Esophagus (tissue), 2 donors: Measurements from ENCODE around the gene REPIN1. TPM values are rescaled to one million over a fixed set of nuclear protein-coding genes. Genes with fewer than 3 reads are reported as not detected.

Experiments
- H3K27ac ChIP-seq, 2 donors: one replicate each; pipeline ENCODE4 v1.5.1; 2013; ENCODE audit warnings: low read depth in 2 of 2, mild to moderate bottlenecking in 2 of 2, inconsistent platforms in 1 of 2, low read length in 1 of 2, moderate library complexity in 1 of 2
- H3K27me3 ChIP-seq, 2 donors: one replicate each; pipeline ENCODE4 v1.6.1; 2013; ENCODE audit warnings: low read length in 2 of 2, control low read depth in 1 of 2, mild to moderate bottlenecking in 1 of 2; ENCODE audit not compliant: insufficient read depth in 2 of 2, control insufficient read depth in 1 of 2
- H3K36me3 ChIP-seq, 2 donors: one replicate each; pipeline ENCODE4 v1.6.1; 2013; ENCODE audit warnings: low read length in 1 of 2; ENCODE audit not compliant: control insufficient read depth in 2 of 2, insufficient read depth in 2 of 2
- H3K4me1 ChIP-seq, 2 donors: one replicate each; pipeline ENCODE4 v1.6.1; 2013; ENCODE audit warnings: low read length in 1 of 2; ENCODE audit not compliant: control insufficient read depth in 2 of 2, insufficient read depth in 2 of 2
- H3K4me3 ChIP-seq, 2 donors: one replicate each; pipeline ENCODE4 v1.5.1; 2013; ENCODE audit warnings: low read length in 2 of 2, mild to moderate bottlenecking in 2 of 2, low read depth in 1 of 2, moderate library complexity in 1 of 2
- H3K9me3 ChIP-seq, 2 donors: one replicate each; pipeline ENCODE4 v1.6.1; 2013; ENCODE audit warnings: mild to moderate bottlenecking in 2 of 2, low read depth in 1 of 2, low read length in 1 of 2, moderate library complexity in 1 of 2; ENCODE audit not compliant: control insufficient read depth in 2 of 2, insufficient read depth in 1 of 2
- WGBS, 2 donors: extraction: QIAGEN DNeasy Blood & Tissue Kit; methylation state at CpG; one replicate each; pipeline ENCODE4 v1.1.7; 2013; 5-methylcytosine and 5-hydroxymethylcytosine counted together
- polyA plus RNA-seq, 2 donors: library from polyadenylated mRNA; stranded (reverse); fragments of 200-250 nt; gene quantifications; one replicate each; pipeline ENCODE4 v1.2.3, GENCODE V29; 2013
- donor health status: healthy with polysubstance abuse.
- donor health status: Bipolar disorder and iron deficiency.

Gene REPIN1
- polyA plus RNA-seq, 2 donors = 22.7 to 32.6 TPM

DNA sequence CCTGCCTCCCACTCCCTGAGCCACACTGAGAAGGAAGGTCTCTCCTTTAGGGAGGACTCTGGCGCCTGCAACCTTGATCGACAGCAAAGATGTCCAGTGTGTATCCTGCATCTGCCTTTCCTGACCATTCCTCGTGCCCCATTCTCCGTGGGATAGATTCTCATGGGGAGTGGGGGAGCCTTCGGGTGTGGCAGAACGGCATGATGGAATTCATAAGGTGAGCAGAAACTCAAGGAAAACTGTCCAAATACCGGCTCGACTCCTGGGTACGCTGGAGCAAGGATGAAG is 26.6 kb upstream of the REPIN1 start:
- Histone ChIP-seq H3K4me3 (no peak overlapping the region), H3K27ac (peak overlapping the region in 1 of 2 donors; percentile 57), H3K36me3 (peaks cover 0 to 7% of the 10 kb centered on the region in 2 donors), H3K27me3 (peaks cover 0 to 8% of the 10 kb centered on the region in 2 donors), H3K9me3 (peaks cover 0 to 4% of the 10 kb centered on the region in 2 donors), H3K4me1 (peaks cover 3 to 17% of the 10 kb centered on the region in 2 donors)
- 87 to 88% methylated on average over 9 of the region's 9 CpGs for WGBS, 2 donors

DNA sequence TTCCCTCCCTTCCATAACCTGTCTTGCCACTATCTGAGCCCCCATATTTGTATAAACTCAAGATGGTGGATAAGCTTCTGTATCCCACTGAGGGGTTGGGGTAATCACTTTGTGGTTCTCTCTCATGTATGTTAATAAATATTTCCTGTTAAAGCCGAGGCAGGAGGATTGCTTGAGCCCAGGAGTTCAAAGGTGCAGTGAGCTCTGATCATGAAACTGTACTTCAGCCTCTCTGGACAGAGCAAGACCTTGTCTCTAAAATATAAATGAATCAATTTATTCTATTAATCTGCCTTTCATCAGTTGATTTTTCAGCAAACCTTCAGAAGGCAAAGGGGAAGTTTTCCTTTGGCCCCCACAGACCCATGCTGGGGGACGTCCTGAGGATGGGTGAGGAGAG is 25.4 kb upstream of the REPIN1 start:
- H3K27me3 ChIP-seq = peaks cover 0 to 8% of the 10 kb centered on the region in 2 donors
- WGBS, 2 donors = 76 to 82% methylated on average over 2 of the region's 2 CpGs
- peaks cover 0 to 4% of the 10 kb centered on the region in 2 donors for H3K9me3 ChIP-seq
- no peak overlapping the region for H3K4me3 ChIP-seq
- no peak overlapping the region for H3K27ac ChIP-seq
- peaks cover 3 to 10% of the 10 kb centered on the region in 2 donors for H3K4me1 ChIP-seq
- H3K36me3 ChIP-seq = no peaks in the 10 kb centered on the region

DNA sequence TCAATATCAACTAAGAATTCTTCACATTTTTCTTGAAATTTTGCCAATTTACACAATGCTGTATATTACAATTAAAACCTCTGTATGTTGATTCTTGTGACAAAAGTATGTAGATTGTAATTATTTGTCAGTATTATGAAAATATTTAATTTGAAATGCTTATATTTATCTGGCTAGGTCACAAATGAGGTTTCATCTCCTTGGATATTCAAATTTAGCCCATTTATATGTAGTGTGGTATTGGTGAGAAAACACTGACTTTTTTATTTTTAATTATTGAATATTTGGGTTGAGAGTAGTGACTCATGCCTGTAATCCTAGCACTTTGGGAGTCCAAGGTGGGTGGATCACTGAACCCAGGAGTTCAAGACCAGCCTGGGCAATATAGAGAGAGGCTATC is 24.3 kb upstream of the REPIN1 start:
- Histone ChIP-seq H3K4me1 (peaks cover 3 to 10% of the 10 kb centered on the region in 2 donors), H3K9me3 (peaks cover 0 to 4% of the 10 kb centered on the region in 2 donors), H3K27me3 (peaks cover 0 to 8% of the 10 kb centered on the region in 2 donors), H3K36me3 (no peaks in the 10 kb centered on the region), H3K27ac (no peak overlapping the region), H3K4me3 (no peak overlapping the region)

DNA sequence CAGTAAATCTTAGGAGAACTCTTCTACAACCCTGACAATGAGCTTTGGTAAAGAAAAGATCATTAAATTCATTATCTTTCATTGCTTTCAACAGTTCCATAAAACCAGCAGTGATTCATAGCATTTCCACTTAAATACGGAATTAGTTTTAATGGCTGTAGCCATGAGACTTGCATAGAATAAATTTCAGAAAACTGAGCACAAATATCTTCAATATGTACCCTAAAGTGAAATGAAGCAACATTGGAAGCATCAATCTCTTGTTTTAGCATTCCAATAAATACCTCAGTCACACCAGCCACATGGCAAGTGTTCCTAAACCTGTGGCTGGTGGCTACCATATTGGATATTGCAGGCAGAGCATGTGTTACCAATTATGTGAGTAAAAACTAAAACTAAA is 23.6 kb upstream of the REPIN1 start:
- Histone ChIP-seq H3K4me1 (peaks cover 3 to 4% of the 10 kb centered on the region in 2 donors), H3K9me3 (peaks cover 0 to 4% of the 10 kb centered on the region in 2 donors), H3K36me3 (no peaks in the 10 kb centered on the region), H3K27me3 (peaks cover 0 to 8% of the 10 kb centered on the region in 2 donors), H3K4me3 (no peak overlapping the region), H3K27ac (no peak overlapping the region)
- 92 to 93% methylated on average over 1 of the region's 1 CpG for WGBS, 2 donors

DNA sequence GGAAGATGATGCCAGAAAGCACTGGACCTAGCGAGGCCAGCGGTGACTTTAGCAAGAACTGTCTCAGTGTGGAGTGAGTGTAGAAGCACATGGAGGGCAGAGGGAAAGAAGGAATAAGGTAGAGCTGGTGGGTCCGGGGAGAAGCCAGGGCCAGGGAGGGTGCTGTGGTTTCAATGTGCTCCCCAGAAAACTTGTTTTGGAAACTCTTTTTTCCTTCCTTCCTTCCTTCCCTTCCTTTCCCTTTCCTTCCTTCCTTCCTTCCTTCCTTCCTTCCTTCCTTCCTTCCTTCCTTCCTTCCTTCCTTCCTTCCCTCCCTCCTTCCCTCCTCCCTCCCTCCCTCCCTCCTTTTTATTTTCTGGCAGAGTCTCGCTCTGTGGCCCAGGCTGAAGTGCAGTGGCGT is 21.7 kb upstream of the REPIN1 start:
- whole genome bisulfite sequencing, 2 donors = 87 to 95% methylated on average over 5 of the region's 5 CpGs
- Histone ChIP-seq H3K4me3 (no peak overlapping the region), H3K27me3 (no peaks in the 10 kb centered on the region), H3K27ac (no peak overlapping the region), H3K9me3 (peaks cover 0 to 4% of the 10 kb centered on the region in 2 donors), H3K36me3 (no peaks in the 10 kb centered on the region), H3K4me1 (no peaks in the 10 kb centered on the region)

DNA sequence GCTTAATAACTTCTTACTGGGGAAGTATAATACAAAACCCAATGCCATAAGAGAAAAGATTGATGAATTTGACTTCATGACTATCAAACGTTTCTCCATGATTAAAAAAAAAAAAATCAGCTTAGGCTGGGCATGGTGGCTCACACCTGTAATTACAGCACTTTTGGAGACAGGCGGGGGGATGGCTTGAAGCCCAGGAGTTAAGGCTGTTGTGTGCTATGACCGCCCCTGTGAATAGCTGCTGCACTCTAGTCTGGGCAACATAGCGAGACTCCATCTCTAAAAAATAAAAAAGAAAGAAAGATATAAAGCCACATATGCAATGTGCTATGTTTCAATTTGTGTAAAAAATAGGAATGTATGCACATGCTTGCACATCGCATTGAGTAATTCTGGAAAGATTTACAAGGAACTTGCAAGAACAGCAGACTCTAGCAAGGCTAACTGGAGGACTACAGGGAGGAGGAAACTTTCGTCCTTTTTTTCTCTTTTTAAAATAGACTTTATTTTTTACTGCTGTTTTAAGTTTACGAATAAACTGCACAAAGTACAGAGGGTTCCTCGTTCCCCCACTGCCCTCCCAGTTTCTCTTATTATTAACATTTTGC is 16.9 kb upstream of the REPIN1 start:
- H3K27me3 ChIP-seq = no peaks in the 10 kb centered on the region
- H3K9me3 ChIP-seq = no peaks in the 10 kb centered on the region
- WGBS, 2 donors = 61 to 69% methylated on average over 8 of the region's 8 CpGs
- no peaks in the 10 kb centered on the region for H3K4me1 ChIP-seq
- H3K36me3 ChIP-seq = no peaks in the 10 kb centered on the region
- no peak overlapping the region for H3K27ac ChIP-seq
- H3K4me3 ChIP-seq = no peak overlapping the region

DNA sequence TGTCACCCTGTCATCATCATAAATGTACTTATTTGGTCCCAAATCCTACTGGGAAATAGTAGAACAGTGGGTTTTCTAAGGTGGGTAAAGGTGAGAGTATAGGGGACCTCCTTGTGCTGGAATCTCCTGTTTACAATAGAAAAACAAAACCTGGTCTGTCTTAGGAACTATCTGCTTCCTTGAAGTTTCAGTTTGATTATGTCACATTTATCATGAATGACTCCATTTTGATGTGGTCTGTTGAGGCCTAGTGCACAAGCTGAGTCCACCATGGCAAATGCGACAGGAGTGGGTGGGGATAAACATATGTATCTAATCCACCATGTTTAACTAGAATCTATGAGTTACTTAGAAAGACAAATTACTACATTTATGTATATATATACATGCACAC is 13.0 kb upstream of the REPIN1 start:
- H3K27ac ChIP-seq = no peak overlapping the region
- 72 to 79% methylated on average over 1 of the region's 1 CpG for WGBS, 2 donors

DNA sequence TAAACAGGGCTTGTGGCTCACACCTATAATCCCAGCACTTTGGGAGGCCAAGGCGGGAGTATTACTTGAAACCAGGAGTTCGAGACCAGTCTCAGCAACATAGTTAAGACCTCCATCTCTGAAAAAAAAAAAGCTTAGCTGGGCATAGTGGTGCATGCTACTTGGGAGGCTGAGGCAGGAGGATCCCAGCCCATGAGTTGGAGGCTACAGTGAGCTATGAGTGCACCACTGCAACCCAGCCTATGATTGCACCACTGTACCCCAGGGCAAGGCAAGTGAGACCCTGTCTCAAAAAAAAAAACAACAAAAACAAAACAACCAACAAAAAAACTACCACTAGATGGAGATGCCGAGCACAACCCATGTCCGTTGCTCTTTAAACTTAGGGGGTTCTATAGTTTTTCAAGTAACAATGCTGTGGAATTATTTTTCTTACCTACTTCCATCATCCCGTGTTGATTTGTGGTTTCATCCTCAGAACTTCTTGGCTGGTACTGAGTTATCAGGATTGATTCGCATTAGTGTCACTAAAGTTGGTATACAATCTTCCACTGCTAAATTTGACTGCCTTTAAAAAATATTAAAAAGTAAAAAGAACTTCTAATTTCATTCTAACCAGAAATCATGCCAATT is 12.2 kb upstream of the REPIN1 start:
- Histone ChIP-seq H3K4me1 (no peaks in the 10 kb centered on the region), H3K36me3 (no peaks in the 10 kb centered on the region), H3K4me3 (no peak overlapping the region), H3K9me3 (no peaks in the 10 kb centered on the region), H3K27ac (no peak overlapping the region), H3K27me3 (no peaks in the 10 kb centered on the region)
- WGBS, 2 donors = 31 to 36% methylated on average over 6 of the region's 6 CpGs

More for the DNA sequence above, 13.0 kb upstream of the REPIN1 start:
- Histone ChIP-seq H3K27me3 (no peaks in the 10 kb centered on the region), H3K4me3 (no peak overlapping the region), H3K4me1 (no peaks in the 10 kb centered on the region), H3K36me3 (no peaks in the 10 kb centered on the region), H3K9me3 (no peaks in the 10 kb centered on the region)

DNA sequence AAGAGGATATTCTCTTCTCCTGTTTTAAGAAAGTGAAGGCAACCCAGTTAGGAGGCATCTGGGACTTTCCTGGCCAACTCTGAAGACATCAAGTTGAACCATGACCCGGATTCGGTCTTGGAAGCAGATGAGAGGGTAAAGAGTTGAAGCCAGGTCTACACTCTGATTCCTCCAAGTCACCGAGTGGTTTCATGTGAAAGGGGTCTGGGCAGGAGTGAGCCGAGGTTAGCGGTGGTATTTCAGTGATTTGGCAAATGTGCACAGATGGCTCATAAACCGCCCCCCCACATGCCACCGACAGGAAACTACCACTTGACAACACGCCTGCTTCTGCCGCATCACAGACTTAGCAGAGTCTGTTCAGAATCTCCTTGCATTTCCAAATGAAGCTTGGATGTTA is 11.4 kb upstream of the REPIN1 start:
- Histone ChIP-seq H3K36me3 (no peaks in the 10 kb centered on the region), H3K27ac (no peak overlapping the region), H3K4me3 (no peak overlapping the region), H3K27me3 (no peaks in the 10 kb centered on the region), H3K9me3 (no peaks in the 10 kb centered on the region), H3K4me1 (no peaks in the 10 kb centered on the region)
- WGBS, 2 donors = 57 to 58% methylated on average over 9 of the region's 9 CpGs

DNA sequence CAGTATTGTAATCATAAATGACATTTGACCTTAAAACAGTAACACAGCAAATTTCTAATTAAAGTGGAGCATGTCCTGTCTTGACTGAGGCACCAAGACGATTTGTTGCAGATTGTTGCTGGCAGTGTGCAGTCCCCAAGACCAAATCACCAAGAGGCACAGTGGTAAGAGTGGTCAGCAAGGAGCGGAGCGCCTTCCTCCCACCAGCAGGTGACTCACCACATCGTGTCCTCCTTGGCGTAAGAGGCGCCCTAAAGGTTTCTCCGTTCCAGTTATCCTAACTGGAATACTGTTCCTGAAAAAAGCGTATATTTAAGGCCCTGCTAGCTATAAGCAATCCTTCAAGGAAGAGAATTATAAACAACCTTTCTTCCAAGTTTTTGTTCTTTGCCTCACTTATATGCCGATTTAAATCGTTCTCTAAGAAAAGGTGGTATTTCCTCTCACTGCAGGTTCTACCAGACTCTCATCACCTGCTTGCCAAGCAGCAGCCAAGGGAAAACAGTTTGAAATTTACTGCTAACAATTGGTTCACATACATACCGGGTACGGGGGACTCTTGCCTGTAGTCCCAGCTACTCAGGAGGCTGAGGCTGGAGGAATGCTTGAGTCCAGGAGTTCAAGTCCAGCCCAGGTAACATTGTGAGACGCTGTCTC is 10.7 kb upstream of the REPIN1 start:
- Histone ChIP-seq H3K27ac (no peak overlapping the region), H3K27me3 (no peaks in the 10 kb centered on the region), H3K4me1 (no peaks in the 10 kb centered on the region), H3K4me3 (no peak overlapping the region), H3K9me3 (no peaks in the 10 kb centered on the region), H3K36me3 (no peaks in the 10 kb centered on the region)
- WGBS, 2 donors = 68 to 72% methylated on average over 13 of the region's 13 CpGs
